LNCaP clone FGC (cell line): ENCODE measurements around the gene ACKR3.

ENCODE experiments used
- DNase-seq: peaks from one replicate; pipeline ENCODE4 v3.0.0-alpha.2; 2011; ENCODE audit warnings: low read depth
- H3K4me3 ChIP-seq: 2 replicates; pipeline ENCODE4 v1.5.1; 2011; ENCODE audit warnings: mild to moderate bottlenecking, low read depth, low read length, control low read depth
- CTCF ChIP-seq: IDR thresholded peaks from 2 replicates; pipeline ENCODE4 v1.5.1; 2012; ENCODE audit warnings: mild to moderate bottlenecking; ENCODE audit not compliant: control insufficient read depth, insufficient read depth; ENCODE audit errors: extremely low read depth

ACKR3 gene

GRCh38 chr2:236621786-236622185 lies 52.2 kb downstream of the ACKR3 start:
- TF ChIP-seq CTCF: no peak
- H3K4me3 ChIP-seq: no peak overlapping the region
- no peak for DNase-seq

DNA sequence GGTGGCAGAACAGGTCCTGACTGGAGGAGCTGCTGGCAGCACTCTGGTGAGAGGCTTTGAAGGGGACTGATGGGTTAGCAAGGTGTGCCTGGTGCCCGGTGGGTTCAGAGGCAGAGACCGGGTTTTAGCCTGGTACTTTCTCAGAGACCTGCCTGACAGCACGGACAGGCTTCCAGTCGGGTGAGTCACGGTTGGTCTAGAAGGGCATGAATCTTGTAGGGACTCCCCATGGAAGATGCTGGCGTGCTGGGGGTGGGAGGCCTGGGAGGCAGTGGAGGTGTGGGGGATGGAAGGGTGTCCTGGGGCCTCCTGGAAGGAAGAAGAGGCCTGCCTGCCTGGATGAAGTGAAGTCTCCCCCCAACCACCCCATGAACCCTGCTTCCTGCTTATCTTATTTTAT lies 52.6 kb downstream of the ACKR3 start:
- TF ChIP-seq CTCF: no peak
- no peak overlapping the region for H3K4me3 ChIP-seq
- DNase-seq: no peak

GRCh38 chr2:236622660-236623059 lies 53.0 kb downstream of the ACKR3 start:
- H3K4me3 ChIP-seq: no peak overlapping the region
- DNase-seq: no peak
- TF ChIP-seq CTCF: no peak

DNA sequence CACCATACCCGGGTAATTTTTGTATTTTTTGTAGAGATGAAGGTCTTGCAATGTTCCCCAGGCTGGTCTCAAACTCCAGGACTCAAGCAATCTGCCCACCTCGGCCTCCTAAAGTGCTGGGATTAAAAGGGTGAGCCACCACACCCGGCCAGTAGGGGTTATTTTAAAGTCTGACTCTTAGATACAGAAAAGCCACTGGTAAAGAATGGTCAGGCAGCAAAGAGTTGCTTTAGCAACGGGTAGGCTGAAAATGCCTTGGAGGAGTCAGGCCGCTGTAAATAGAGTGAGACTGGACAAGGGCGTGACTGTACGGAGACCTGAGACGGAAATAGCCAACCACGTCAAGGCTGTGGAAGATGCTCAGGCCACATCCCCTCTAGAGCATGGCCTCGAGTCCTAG lies 54.2 kb downstream of the ACKR3 start:
- no peak for DNase-seq
- H3K4me3 ChIP-seq: no peak overlapping the region
- no peak for TF ChIP-seq CTCF

- TF ChIP-seq CTCF: no peak
These were observed 55.6 kb downstream of the ACKR3 start for GRCh38 chr2:236625156-236625690.

GRCh38 chr2:236626391-236627150 lies 56.9 kb downstream of the ACKR3 start:
- H3K4me3 ChIP-seq: no peak overlapping the region
- DNase-seq: no peak
- no peak for TF ChIP-seq CTCF

More at GRCh38 chr2:236625156-236625690, 55.6 kb downstream of the ACKR3 start:
- no peak for DNase-seq
- H3K4me3 ChIP-seq: no peak overlapping the region

GRCh38 chr2:236627193-236627592 lies 57.6 kb downstream of the ACKR3 start:
- H3K4me3 ChIP-seq: no peak overlapping the region
- DNase-seq: no peak
- no peak for TF ChIP-seq CTCF
